GM12873 (cell line): ENCODE data around the gene STMN3.

Source experiments
- TF ChIP-seq, protein P1 (sequence below): IDR thresholded peaks from 2 replicates; pipeline ENCODE4 v1.5.1; 2012; ENCODE audit warnings: low read depth, mild to moderate bottlenecking, moderate library complexity, low read length, control low read depth; ENCODE audit not compliant: insufficient read depth; ENCODE audit errors: missing control alignments

The STMN3 gene

DNA sequence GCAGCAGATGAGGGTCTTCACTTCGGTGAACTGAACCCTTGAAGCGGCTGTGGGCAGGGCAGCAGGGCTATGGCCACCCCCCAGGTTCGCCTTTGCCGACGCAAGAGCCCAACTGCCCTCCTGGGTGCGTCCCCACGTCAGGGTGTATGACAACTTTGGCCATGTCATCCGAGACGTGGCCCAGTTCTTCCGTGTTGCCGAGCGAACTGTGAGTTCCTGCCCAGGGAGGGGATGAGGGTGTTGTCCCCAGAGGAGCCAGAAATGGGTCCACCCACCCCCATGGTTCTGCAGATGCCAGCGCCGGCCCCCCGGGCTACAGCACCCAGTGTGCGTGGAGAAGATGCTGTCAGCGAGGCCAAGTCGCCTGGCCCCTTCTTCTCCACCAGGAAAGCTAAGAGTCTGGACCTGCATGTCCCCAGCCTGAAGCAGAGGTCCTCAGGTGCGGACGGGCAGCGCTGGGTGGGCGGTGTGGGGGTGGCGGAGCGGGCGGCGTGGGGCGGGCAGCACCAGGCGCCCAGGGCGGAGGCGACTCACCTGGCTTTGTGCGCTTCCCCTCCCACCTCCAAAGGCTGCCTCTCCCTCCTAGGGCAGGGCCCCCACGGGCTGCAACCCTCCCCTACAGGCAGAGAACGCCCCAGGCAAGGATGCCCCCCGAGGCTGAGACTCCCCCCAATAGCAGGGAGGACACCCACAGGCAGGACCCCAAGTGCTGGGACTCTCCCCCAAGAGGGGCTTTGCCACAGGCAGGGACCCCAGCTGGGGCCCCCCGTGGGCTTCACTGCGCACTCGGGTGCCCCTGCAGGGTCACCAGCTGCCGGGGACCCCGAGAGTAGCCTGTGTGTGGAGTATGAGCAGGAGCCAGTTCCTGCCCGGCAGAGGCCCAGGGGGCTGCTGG, 37.0 kb upstream of the STMN3 start:
- TF ChIP-seq, protein P1, sequence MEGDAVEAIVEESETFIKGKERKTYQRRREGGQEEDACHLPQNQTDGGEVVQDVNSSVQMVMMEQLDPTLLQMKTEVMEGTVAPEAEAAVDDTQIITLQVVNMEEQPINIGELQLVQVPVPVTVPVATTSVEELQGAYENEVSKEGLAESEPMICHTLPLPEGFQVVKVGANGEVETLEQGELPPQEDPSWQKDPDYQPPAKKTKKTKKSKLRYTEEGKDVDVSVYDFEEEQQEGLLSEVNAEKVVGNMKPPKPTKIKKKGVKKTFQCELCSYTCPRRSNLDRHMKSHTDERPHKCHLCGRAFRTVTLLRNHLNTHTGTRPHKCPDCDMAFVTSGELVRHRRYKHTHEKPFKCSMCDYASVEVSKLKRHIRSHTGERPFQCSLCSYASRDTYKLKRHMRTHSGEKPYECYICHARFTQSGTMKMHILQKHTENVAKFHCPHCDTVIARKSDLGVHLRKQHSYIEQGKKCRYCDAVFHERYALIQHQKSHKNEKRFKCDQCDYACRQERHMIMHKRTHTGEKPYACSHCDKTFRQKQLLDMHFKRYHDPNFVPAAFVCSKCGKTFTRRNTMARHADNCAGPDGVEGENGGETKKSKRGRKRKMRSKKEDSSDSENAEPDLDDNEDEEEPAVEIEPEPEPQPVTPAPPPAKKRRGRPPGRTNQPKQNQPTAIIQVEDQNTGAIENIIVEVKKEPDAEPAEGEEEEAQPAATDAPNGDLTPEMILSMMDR = no peak

DNA sequence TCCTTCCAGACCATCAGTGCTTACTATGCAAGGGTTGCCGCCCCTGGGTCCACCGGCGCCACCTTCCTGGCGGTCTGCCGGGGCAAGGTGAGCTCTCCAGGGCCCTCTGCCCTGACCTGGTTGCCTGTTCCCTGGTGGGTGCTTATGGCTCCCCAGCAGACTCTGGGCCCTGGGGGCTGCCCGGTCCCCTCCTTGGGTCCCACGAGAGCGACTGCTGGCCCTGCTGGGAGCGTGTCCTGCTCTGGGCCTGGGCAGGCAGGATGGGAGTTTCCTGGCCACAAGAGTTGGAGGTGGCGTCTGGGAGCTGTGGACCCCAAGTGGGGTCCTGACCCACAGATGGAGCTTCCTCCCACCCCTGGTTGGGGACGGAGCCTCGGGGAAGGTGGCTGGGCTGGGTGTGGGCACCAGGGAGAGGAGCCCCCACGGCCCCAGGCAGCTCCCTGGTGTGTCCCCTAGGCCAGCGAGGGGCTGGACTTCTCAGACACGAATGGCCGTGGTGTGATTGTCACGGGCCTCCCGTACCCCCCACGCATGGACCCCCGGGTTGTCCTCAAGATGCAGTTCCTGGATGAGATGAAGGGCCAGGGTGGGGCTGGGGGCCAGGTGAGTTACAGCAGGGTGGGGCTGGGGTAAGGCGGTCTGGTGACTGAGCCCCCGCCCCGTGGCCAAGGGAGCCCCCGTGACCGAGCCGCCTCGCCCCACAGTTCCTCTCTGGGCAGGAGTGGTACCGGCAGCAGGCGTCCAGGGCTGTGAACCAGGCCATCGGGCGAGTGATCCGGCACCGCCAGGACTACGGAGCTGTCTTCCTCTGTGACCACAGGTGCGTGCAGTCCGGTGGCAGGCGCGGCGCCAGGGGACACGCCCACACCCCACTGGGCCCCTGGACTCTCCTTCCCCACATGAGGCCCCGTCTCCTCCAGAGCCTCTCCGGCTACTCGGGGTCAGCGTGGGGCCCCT, 36.1 kb upstream of the STMN3 start:
- TF ChIP-seq, protein P1 = no peak

DNA sequence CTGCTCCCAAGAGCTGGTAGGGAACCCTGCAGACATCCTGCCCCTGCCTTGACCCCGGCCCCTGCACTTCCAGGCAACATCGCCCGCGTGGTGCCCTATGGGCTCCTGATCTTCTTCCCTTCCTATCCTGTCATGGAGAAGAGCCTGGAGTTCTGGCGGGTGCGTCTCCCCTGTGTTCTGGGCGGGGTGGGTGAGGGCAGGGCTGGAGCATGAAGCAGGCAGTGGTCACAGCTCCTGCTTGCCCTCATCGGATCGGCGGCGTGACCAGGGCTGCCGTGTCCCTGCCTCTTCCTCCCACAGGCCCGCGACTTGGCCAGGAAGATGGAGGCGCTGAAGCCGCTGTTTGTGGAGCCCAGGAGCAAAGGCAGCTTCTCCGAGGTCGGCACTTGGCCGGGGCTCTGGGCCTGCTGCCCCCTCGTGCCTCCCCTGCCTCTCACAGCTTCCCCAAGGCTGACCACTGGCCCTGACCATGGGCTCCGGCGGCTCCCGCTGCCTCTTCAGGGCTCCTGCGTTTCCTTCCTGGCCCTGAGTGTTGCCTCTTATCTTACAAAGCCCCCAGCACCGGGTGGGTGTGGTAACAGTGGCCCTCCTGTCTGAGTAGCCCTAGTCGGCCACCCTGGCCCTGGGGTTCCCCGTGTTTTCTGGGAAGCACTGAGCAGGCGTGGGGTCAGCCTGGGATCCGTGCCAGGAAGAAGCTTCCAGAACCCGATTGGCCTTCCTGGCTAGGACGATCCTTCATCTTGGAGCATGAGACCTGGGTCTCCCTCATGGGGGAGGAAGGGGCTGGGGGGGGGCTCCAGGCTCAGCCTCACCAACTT, 35.2 kb upstream of the STMN3 start:
- TF ChIP-seq, protein P1 = no peak

DNA sequence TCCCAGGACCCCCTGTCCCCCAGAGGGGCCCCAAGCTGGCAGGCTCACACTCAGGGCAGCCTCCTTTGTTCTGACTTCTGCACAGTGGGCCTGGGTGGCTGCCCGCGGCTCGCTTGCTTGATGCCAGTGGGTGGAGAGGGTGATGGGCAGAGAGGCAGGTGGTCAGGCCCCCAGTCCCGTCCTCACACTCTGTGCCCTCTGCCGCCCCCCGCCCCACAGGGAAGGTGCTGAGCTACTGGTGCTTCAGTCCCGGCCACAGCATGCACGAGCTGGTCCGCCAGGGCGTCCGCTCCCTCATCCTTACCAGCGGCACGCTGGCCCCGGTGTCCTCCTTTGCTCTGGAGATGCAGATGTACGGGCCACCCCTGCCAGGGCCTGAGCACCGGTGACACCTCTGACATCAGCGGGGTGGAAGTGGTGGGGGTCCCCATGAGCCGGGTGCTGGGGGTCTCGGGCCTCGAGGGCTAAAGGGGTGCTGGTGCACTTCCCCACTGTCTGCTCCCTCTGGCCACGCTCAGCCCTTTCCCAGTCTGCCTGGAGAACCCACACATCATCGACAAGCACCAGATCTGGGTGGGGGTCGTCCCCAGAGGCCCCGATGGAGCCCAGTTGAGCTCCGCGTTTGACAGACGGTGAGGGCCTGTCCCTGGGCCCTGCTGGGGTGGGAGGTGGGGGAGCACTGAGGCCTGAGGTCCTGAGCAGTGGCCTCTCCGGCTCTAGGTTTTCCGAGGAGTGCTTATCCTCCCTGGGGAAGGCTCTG, 34.4 kb upstream of the STMN3 start:
- TF ChIP-seq, protein P1 = no peak

DNA sequence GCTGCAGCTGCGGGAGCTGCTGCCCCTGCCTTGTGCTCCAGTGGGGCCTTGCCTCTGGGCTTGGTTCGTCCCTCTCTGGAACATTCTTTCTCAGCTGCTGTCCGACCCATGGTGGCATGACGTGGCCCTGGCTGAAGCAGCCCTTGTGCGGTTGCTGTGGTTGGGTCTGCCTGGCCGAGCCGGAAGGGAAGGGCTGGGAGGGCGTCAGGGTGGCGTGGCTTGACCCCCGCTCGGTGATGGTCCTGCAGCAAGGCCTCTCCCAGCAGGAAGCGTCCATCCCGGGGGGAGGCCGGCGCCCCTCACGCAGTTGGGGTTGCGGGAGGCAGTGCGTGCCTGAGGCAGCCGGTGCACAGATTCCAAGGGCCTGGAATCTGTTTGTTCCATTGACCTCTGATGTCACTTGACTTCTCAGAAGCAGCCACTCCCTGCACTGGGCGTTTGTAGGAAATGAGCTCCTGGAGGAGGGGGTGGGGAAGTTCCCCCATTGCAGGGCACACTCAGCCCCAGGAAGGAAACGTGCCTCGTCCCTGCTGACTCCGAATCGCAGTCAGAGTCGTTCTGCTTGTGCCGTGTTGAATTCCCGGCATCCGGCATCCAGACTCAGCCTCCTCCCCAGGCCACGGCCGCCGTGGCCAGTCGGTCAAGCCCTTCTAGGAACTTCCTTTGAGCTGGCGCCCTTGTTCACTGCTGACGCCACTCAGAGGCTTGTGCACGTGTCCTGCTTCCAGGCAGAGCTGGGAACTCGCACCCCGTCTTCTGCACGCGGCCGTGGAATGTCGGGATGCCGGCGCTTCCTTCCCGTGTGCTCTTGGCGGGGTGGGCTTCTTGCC, 33.5 kb upstream of the STMN3 start:
- TF ChIP-seq, protein P1 = no peak

DNA sequence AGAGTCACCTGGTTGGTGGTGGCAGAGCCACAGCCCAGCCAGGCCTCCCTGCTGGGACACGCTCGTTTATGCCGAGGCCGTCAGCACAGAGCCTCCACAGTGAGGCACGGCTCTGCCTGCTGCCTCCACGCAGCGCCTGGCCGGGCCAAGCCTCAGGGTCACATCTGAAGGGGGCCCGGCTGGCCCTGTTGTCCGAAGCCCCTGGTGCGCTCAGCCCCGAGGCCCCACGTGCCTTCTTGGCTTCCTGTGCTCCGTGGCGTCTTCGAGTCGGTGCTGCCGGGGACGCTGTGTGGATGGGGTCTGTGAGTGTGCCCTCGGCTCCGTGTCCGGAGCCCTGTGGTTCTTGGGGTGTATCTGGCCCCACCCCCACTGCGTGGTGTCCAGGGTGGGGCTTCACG, 32.9 kb upstream of the STMN3 start:
- TF ChIP-seq, protein P1 = no peak
